ENCODE measurements around the gene SP2. TPM values are rescaled to one million over a fixed set of nuclear protein-coding genes. Genes with fewer than 3 reads are reported as not detected.

Gene SP2
- polyA plus RNA-seq, 1 donor (not counting 4 experiments of a cell fraction or from before 2014, with no cell fraction given) = 2.1 TPM

DNA sequence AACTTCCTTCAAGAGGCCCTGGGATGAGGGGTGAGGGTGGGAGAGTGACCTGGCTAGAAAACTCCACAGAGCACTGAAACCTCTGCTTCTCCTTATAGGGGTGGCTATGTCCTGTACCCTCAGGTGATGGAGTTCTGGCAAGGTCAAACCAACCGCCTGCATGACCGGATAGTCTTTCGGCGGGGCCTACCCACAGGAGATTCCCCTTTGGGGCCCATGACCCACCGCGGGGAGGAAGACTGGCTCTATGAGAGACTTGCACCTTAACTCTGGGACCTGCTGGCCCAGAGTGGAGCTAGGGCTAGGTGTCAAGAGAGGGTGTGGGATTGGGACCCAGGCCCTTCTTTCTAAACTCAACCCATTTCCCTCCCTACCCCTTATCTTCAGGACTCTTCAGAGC lies 50.5 kb downstream of the SP2 start:
- H3K9me3 ChIP-seq (ENCODE audit: control insufficient read depth, low read depth, low read length) = no peaks in the 10 kb centered on the region
- DNase-seq (ENCODE audit: low read depth, low spot score) (no peak), FAIRE-seq (no peak)
- H3K9ac ChIP-seq (ENCODE audit: control insufficient read depth, extremely low read depth, insufficient read depth, low read length) = no peak overlapping the region
- H3K27me3 ChIP-seq (ENCODE audit: control insufficient read depth, extremely low read depth, insufficient read depth, low read length) = no peaks in the 10 kb centered on the region
- no peak overlapping the region for H3K27ac ChIP-seq (ENCODE audit: control insufficient read depth, insufficient read depth, low read length)
- TF ChIP-seq CTCF (optimal IDR thresholded peaks at IDR 0.05 in 1 of 3, IDR thresholded peaks at IDR 0.05 in 1 of 3, conservative IDR thresholded peaks at IDR 0.05 in 1 of 3; ENCODE audit: extremely low read depth in 1 of 3, insufficient read depth in 2 of 3, low read length in 3 of 3) (no peak), EZH2 (IDR thresholded peaks at IDR 0.05; ENCODE audit: low read length) (no peak)
- no peaks in the 10 kb centered on the region for H4K20me1 ChIP-seq (ENCODE audit: control insufficient read depth, extremely low read depth, insufficient read depth, low read length)
- H2AFZ ChIP-seq (ENCODE audit: control insufficient read depth, low read length) = no peak overlapping the region
- H3K79me2 ChIP-seq (ENCODE audit: control insufficient read depth, insufficient read depth, low read length) = peaks cover 19% of the 10 kb centered on the region
- H3K9me1 ChIP-seq (ENCODE audit: control insufficient read depth, extremely low read depth, insufficient read depth, low read length) = no peaks in the 10 kb centered on the region
- H3K4me1 ChIP-seq (ENCODE audit: control insufficient read depth, extremely low read depth, insufficient read depth, low read length) = peaks cover 30% of the 10 kb centered on the region
- H3K4me2 ChIP-seq (ENCODE audit: control insufficient read depth, extremely low read depth, insufficient read depth, low read depth, low read length) = no peak overlapping the region
- no peak overlapping the region for H3K4me3 ChIP-seq (ENCODE audit: control insufficient read depth in 2 of 3, extremely low read depth in 1 of 3, insufficient read depth in 2 of 3, low read depth in 1 of 3, low read length in 3 of 3)
- H3K36me3 ChIP-seq (ENCODE audit: control insufficient read depth in 2 of 2, extremely low read depth in 1 of 2, insufficient read depth in 2 of 2, low read length in 2 of 2) = peaks cover 26 to 57% of the 10 kb centered on the region in 2 experiments
- dilution Hi-C loops (cut with MboI; ENCODE audit: extremely low pct_ligation_motif_present, low sequenced_read_pairs) = no loop called here

DNA sequence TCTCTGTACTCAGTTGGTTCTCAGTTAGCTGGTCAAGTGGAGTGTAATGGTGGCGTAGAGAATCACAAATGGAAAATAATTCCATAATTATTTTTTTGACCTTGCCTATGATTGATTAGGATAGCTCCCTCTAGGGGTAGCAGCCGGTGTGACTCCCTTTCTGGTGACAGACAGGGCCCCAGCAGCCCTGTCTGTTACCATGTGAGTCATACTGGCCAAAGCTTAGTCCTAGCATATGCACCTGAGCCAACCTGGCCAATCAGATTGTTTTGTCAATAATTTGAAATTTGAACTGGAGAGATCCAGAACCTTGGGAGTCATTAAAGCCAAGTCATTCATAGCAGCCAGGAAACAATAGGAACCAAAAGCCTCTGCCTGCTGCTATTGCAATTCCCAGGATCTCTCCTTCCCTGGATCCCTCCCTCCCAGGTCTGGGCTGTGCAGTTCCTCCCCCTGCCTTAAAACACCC lies 50.9 kb downstream of the SP2 start:
- FAIRE-seq (peak; percentile 62), DNase-seq (ENCODE audit: low read depth, low spot score) (peak; percentile 89)
- TF ChIP-seq CTCF (optimal IDR thresholded peaks at IDR 0.05 in 1 of 3, IDR thresholded peaks at IDR 0.05 in 1 of 3, conservative IDR thresholded peaks at IDR 0.05 in 1 of 3; ENCODE audit: extremely low read depth in 1 of 3, insufficient read depth in 2 of 3, low read length in 3 of 3) (peak; percentile 74 to 95 (median 86)), EZH2 (IDR thresholded peaks at IDR 0.05; ENCODE audit: low read length) (no peak)
- no peaks in the 10 kb centered on the region for H3K9me3 ChIP-seq (ENCODE audit: control insufficient read depth, low read depth, low read length)
- no peak overlapping the region for H3K4me3 ChIP-seq (ENCODE audit: control insufficient read depth in 2 of 3, extremely low read depth in 1 of 3, insufficient read depth in 2 of 3, low read depth in 1 of 3, low read length in 3 of 3)
- H3K9me1 ChIP-seq (ENCODE audit: control insufficient read depth, extremely low read depth, insufficient read depth, low read length) = no peaks in the 10 kb centered on the region
- dilution Hi-C loops (cut with MboI; ENCODE audit: extremely low pct_ligation_motif_present, low sequenced_read_pairs) = no loop called here
- no peak overlapping the region for H3K4me2 ChIP-seq (ENCODE audit: control insufficient read depth, extremely low read depth, insufficient read depth, low read depth, low read length)
- peaks cover 30% of the 10 kb centered on the region for H3K4me1 ChIP-seq (ENCODE audit: control insufficient read depth, extremely low read depth, insufficient read depth, low read length)
- H3K79me2 ChIP-seq (ENCODE audit: control insufficient read depth, insufficient read depth, low read length) = peaks cover 15% of the 10 kb centered on the region
- peaks cover 26 to 57% of the 10 kb centered on the region in 2 experiments for H3K36me3 ChIP-seq (ENCODE audit: control insufficient read depth in 2 of 2, extremely low read depth in 1 of 2, insufficient read depth in 2 of 2, low read length in 2 of 2)
- no peak overlapping the region for H3K9ac ChIP-seq (ENCODE audit: control insufficient read depth, extremely low read depth, insufficient read depth, low read length)
- H3K27me3 ChIP-seq (ENCODE audit: control insufficient read depth, extremely low read depth, insufficient read depth, low read length) = no peaks in the 10 kb centered on the region
- H3K27ac ChIP-seq (ENCODE audit: control insufficient read depth, insufficient read depth, low read length) = peak overlapping the region; percentile 65
- no peak overlapping the region for H2AFZ ChIP-seq (ENCODE audit: control insufficient read depth, low read length)
- H4K20me1 ChIP-seq (ENCODE audit: control insufficient read depth, extremely low read depth, insufficient read depth, low read length) = no peaks in the 10 kb centered on the region

Measured in keratinocyte (primary cell).